Fibroblast of the conjunctiva (primary cell): ENCODE results near the gene TIMM23B.
"Not testable (repeated sequence)": the region's sequence is repeated elsewhere in the genome, so short reads cannot be mapped to it uniquely, and the experiment has no call there.

Source experiments
- DNase-seq: peaks from one replicate; pipeline ENCODE4 v3.0.0-alpha.2; 2010; ENCODE audit warnings: low read depth

Gene TIMM23B

DNA sequence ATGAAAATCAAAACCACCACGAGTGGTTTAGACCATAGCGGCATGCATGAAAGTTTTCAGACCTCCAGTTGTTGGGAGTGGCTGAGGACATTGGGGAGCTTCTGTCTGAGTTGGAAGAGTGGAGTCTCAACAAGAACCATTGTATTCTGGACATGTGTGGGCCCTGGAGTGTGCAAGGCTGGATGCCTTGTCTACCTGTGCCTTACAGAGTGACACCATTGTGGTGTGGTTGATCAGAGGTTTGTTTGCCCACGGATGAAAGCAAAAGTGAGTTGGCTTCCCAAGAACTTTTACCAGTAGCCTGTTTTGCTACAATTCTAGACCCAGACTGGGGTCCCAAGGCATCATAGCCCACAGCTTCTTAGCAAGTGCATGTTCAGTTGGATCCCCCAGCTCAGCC lies 35.9 kb downstream of the TIMM23B start:
- not testable (repeated sequence) for DNase-seq

DNA sequence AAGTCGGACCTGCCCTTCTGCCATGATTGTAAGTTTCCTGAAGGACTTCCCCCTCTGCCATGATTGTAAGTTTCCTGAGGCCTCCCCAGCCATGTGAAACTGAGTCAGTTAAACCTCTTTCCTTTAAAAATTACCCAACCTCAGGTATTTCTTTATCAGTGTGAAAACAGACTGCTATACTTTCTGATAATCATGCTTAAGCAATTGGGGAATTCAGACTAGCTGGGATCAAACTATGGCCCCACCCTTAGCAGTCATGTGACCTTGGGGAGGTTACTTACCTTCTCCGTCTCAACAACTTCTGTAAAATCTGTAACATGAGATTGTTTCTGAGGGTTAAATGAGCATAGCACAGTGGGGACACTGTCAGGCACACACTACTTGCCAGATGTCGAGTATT lies 45.4 kb downstream of the TIMM23B start:
- not testable (repeated sequence) for DNase-seq

DNA sequence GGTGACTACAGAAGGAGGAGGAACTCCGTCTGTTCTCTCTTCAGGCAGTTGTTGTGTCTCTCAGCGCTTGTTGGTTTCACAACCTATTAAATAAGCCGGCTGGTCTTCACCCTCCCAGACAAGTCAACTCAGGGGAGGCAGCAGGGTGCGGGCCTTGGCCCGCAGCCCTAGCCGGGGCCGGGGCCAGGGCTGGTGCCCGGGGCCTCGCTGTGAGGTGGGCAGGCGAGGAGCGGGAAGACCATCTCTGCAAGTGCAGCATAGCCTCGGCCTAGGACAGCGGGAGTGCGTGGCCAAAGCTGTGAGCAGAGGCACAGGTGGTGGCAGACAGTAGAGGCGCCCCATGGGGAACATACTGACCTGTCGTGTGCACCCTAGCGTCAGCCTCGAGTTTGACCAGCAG lies 46.5 kb downstream of the TIMM23B start, which contains the start of gene AGAP6:
Gene AGAP6, plus strand, starts transcription at position 31 of the 400 bp plus-strand sequence. Its CDS starts 310 bp downstream, at position 341.
- not testable (repeated sequence) for DNase-seq

DNA sequence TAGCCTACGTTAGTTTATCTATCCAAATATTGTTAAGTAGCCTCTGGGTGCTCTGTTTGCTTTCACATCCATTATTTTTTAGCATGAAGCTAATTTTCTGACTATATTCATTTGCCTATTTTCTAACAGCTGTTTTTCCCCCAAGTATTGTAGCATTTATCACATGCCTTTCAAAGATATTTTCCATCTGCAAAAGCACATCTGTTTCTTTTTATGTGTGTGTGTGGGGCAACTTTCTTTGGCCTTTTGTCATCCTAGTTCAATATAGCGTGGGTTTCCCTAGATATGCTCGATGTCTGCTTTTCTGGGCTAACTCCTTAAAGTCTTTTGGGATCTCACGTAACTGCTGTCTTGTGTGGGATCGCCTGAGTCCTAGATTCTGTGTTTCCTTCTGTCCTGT lies 53.5 kb downstream of the TIMM23B start:
- not testable (repeated sequence) for DNase-seq

DNA sequence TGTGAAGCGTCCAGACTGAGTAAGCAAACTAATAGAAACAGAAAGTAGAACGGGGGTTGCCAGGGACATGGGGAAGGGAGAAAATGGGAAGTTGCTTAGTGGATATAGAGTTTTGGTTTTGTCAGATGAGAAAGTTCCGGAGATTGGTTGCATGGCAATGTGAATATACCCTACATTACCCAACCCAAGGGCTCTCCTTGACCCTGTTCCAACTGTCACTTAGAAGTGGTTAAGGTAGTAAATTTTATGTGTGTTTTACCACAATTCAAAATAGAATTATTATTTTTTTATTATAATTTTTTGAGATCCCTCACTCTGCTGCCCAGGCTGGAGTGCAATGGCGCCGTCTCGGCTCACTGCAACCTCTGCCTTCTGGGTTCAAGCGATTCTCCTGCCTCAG lies 72.2 kb downstream of the TIMM23B start:
- not testable (repeated sequence) for DNase-seq

DNA sequence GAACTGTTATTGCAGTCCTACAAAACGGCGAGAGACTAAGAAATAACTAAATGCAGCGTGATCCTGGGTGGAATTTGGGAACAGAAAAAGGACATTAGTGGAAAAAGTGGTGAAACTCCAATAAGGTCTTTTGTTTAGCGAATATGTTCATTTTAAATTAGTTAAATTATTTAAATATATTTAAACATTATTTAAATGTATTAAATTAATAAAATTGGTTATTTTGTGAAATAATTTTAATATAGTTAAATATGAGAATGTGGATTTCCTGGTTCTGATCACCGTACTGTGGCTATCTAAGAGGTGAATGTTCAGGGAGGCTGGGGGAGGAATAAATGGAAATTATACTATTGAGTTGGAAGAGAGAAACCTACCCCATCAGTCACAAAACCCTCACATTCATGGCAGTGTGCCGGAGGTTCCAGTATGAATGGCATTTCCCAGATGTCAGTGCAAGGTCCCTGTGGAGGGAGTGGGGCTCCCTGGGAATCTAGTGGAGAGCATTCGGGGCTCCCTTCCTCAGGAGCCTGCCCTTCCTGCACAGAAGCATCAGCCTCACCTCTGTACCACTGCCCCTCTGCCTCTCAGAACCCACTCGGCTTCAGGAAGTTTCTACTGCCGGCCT lies 73.9 kb downstream of the TIMM23B start:
- not testable (repeated sequence) for DNase-seq

DNA sequence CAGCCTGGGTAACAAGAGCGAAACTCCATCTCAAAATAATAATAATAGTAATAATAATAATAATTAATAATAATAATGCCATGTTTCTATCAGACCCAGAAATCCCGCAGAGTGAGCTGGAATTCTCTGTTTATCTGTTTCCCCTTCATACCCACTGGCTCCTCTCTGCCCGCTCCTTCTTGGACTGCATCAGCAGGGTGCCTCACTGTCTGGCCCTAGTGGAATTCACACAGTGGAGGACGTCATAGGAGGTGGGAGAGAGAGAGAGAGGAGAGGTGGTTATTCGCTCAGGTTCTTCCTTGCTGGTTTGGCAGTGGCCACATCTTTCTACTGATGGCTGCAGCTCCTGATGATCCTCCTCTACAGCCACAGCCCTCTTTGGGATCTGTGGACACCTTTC lies 75.1 kb downstream of the TIMM23B start:
- DNase-seq: not testable (repeated sequence)

DNA sequence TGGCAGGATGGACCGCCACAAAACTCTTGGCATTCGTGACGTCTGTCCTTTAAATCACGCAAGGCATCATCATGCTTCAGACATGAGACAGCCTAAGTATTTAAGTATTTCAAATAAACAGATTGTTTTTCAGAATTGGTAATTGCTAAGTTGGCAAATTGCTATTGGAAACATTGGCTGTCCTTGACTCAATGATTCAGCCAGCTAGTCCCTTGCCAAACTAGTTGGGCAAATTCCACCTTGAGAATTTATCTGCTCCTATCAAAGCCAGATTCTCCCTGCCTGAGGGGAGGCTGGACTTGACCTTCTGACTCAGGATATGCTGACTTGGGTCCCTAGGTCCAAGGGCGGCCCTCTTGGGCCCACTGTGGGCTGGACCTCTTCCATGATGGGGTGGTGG lies 75.8 kb downstream of the TIMM23B start:
- DNase-seq: not testable (repeated sequence)

DNA sequence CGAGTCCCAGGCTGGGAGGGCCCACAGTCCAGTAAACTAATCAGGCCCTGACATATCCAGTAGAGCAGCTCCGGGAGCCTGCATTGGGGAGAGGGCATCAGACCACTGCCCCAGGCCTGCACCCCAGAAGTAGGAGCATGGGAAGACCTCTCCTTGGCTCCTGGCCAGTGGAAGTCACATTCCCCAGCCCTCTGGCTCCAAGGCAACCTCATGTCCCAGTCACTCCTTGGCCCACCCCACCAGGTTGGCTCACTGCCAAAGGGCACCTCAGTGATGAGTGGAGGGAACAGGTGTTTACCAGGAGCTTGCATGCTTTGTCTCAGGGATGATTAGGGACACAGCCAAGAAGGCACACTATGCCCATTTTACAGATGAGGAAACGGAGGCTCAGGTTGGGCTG lies 77.4 kb downstream of the TIMM23B start:
- DNase-seq: not testable (repeated sequence)

DNA sequence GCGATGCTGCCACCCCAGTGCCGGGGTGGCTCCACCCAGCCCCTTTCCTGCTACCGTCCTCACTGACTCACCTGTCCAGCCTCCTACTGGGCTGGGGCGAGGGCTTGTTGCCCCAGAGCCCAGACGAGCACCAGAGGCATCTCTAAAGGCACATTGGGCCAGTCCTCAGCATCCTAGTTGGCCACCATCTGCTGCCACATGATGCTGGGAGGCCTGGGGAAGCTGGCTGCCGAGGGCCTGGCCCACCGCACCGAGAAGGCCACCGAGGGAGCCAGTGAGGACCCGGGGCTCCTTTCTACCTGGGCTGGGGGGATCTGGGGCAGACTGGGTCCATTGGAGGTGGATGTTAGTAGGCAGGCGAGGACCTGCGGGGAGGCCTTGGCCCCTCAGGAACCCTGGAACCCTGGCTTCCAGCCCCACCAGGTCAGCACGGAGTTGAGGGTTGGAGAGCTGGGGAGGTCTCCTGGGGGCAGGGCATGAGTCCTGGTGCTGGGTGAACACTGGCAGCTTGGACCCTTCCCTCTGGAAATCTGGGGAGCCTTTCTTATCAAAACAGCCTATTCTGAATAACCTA lies 78.7 kb downstream of the TIMM23B start:
- not testable (repeated sequence) for DNase-seq

DNA sequence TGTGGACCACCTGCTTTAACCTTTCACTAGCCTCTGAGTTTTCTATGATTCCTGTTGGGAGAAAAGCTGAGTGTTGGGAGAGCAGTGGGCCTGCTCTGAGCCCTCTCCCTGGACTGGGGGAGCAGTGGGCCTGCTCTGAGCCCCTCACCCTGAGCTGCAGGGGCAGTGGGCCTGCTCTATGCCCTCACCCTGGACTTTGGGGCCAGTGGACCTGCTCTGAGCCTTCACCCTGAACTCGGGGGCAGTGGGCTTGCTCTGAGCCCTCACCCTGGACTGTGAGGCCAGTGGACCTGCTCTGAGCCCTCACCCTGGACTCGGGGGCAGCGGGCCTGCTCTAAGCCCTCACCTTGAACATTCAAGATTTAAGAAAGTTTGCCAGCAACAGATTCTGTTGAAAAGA lies 79.8 kb downstream of the TIMM23B start:
- no peak for DNase-seq
